Activated T-helper 2 cell treated with anti-CD3 and anti-CD28 coated beads, Interferon-gamma antibody, Interleukin-2, Interleukin-4, amounts not matched to agents 10 μg/mL and 5 μg/mL and 100 μg/mL, durations not matched to agents 14 hours and 24 hours and 36 hours (primary cell): Measurements from ENCODE around the gene VPS26B. TPM values are rescaled to one million over a fixed set of nuclear protein-coding genes. Genes with fewer than 3 reads are reported as not detected.

ENCODE experiments used
- DNase-seq: peaks from one replicate; pipeline ENCODE4 v3.0.0; 2021; ENCODE audit warnings: low spot score
- H3K27ac Mint-ChIP-seq: one replicate; pipeline ENCODE4 v1.8.0; 2021; ENCODE audit warnings: mixed read lengths
- H3K27me3 Mint-ChIP-seq: one replicate; pipeline ENCODE4 v1.8.0; 2021; ENCODE audit warnings: low read depth, mixed read lengths
- H3K36me3 Mint-ChIP-seq: one replicate; pipeline ENCODE4 v1.8.0; 2021; ENCODE audit warnings: low read depth, mixed read lengths
- H3K4me1 Mint-ChIP-seq: one replicate; pipeline ENCODE4 v1.8.0; 2021; ENCODE audit warnings: low read depth, mixed read lengths
- H3K4me3 Mint-ChIP-seq: one replicate; pipeline ENCODE4 v1.8.0; 2021; ENCODE audit warnings: low read depth, mild to moderate bottlenecking, moderate library complexity, mixed read lengths
- H3K9me3 Mint-ChIP-seq: one replicate; pipeline ENCODE4 v1.8.0; 2021; ENCODE audit warnings: mixed read lengths
- intact Hi-C: fragments of 100-400 bp; cut with micrococcal nuclease; formaldehyde crosslinking; loops from one replicate; pipeline ENCODE4 v1.15.1; 2023
- total RNA-seq: library from RNA; stranded (reverse); gene quantifications from 2 replicates; pipeline ENCODE4 v1.2.3, GENCODE V29; 2022

Gene VPS26B
- total RNA-seq, 1 donor from 2014 or later = 41.7 TPM

- Mint-ChIP-seq H3K4me3 (no peak overlapping the region), H3K27ac (peak overlapping the region; percentile 24), H3K9me3 (no peaks in the 10 kb centered on the region), H3K36me3 (peaks cover 35% of the 10 kb centered on the region), H3K27me3 (no peaks in the 10 kb centered on the region), H3K4me1 (peaks cover 18% of the 10 kb centered on the region)
- no peak for DNase-seq
- intact Hi-C loops = no loop called here
These were observed 12.5 kb downstream of the VPS26B start for GRCh38 chr11:134236834-134237556.

GRCh38 chr11:134237557-134237922, 13.1 kb downstream of the VPS26B start:
- no peaks in the 10 kb centered on the region for H3K9me3 Mint-ChIP-seq
- peaks cover 13% of the 10 kb centered on the region for H3K4me1 Mint-ChIP-seq
- no peak for DNase-seq
- no peaks in the 10 kb centered on the region for H3K27me3 Mint-ChIP-seq
- H3K4me3 Mint-ChIP-seq = no peak overlapping the region
- H3K36me3 Mint-ChIP-seq = peaks cover 38% of the 10 kb centered on the region
- intact Hi-C loops = no loop called here
- H3K27ac Mint-ChIP-seq = peak overlapping the region; percentile 24

- no peak for DNase-seq
- no peaks in the 10 kb centered on the region for H3K27me3 Mint-ChIP-seq
- H3K9me3 Mint-ChIP-seq = no peaks in the 10 kb centered on the region
- intact Hi-C loops = no loop called here
- H3K36me3 Mint-ChIP-seq = peaks cover 52% of the 10 kb centered on the region
- H3K4me3 Mint-ChIP-seq = no peak overlapping the region
- no peak overlapping the region for H3K27ac Mint-ChIP-seq
- peaks cover 5% of the 10 kb centered on the region for H3K4me1 Mint-ChIP-seq
These were observed 14.5 kb downstream of the VPS26B start for GRCh38 chr11:134238956-134239355.

- intact Hi-C loops = no loop called here
- Mint-ChIP-seq H3K36me3 (peaks cover 57% of the 10 kb centered on the region), H3K27ac (no peak overlapping the region), H3K4me3 (no peak overlapping the region), H3K27me3 (no peaks in the 10 kb centered on the region), H3K9me3 (no peaks in the 10 kb centered on the region), H3K4me1 (peaks cover 5% of the 10 kb centered on the region)
- DNase-seq = no peak
These were observed 16.1 kb downstream of the VPS26B start for GRCh38 chr11:134240592-134240991.

GRCh38 chr11:134242376-134242775, 17.9 kb downstream of the VPS26B start:
- no peak for DNase-seq
- no peaks in the 10 kb centered on the region for H3K27me3 Mint-ChIP-seq
- no peak overlapping the region for H3K27ac Mint-ChIP-seq
- no peaks in the 10 kb centered on the region for H3K9me3 Mint-ChIP-seq
- H3K4me3 Mint-ChIP-seq = no peak overlapping the region
- H3K4me1 Mint-ChIP-seq = peaks cover under 1% of the 10 kb centered on the region
- H3K36me3 Mint-ChIP-seq = peaks cover 56% of the 10 kb centered on the region
- intact Hi-C loops = no loop called here

- Mint-ChIP-seq H3K4me3 (no peak overlapping the region), H3K36me3 (peaks cover 60% of the 10 kb centered on the region), H3K9me3 (no peaks in the 10 kb centered on the region), H3K4me1 (peaks cover 7% of the 10 kb centered on the region), H3K27me3 (no peaks in the 10 kb centered on the region), H3K27ac (no peak overlapping the region)
- DNase-seq = no peak
- intact Hi-C loops = no loop called here
These were observed 19.4 kb downstream of the VPS26B start for GRCh38 chr11:134243913-134244312.

- Mint-ChIP-seq H3K36me3 (peaks cover 61% of the 10 kb centered on the region), H3K4me1 (peaks cover 12% of the 10 kb centered on the region), H3K27me3 (no peaks in the 10 kb centered on the region), H3K9me3 (no peaks in the 10 kb centered on the region), H3K27ac (no peak overlapping the region), H3K4me3 (no peak overlapping the region)
- DNase-seq = no peak
- intact Hi-C loops = no loop called here
These were observed 20.1 kb downstream of the VPS26B start for GRCh38 chr11:134244593-134244992.

- H3K27ac Mint-ChIP-seq = no peak overlapping the region
These were observed 21.0 kb downstream of the VPS26B start for GRCh38 chr11:134245434-134245833.

GRCh38 chr11:134246100-134246499, 21.6 kb downstream of the VPS26B start:
- Mint-ChIP-seq H3K4me3 (no peak overlapping the region), H3K4me1 (peaks cover 12% of the 10 kb centered on the region), H3K27me3 (no peaks in the 10 kb centered on the region), H3K27ac (no peak overlapping the region), H3K36me3 (peaks cover 60% of the 10 kb centered on the region), H3K9me3 (no peaks in the 10 kb centered on the region)
- intact Hi-C loops = no loop called here
- no peak for DNase-seq

More at GRCh38 chr11:134245434-134245833, 21.0 kb downstream of the VPS26B start:
- H3K4me1 Mint-ChIP-seq = peaks cover 12% of the 10 kb centered on the region
- peaks cover 58% of the 10 kb centered on the region for H3K36me3 Mint-ChIP-seq
- intact Hi-C loops = no loop called here
- H3K4me3 Mint-ChIP-seq = no peak overlapping the region
- H3K9me3 Mint-ChIP-seq = no peaks in the 10 kb centered on the region
- no peaks in the 10 kb centered on the region for H3K27me3 Mint-ChIP-seq
- DNase-seq = no peak

GRCh38 chr11:134246678-134247077, 22.2 kb downstream of the VPS26B start:
- intact Hi-C loops = no loop called here
- Mint-ChIP-seq H3K36me3 (peaks cover 62% of the 10 kb centered on the region), H3K9me3 (no peaks in the 10 kb centered on the region), H3K27ac (no peak overlapping the region), H3K27me3 (no peaks in the 10 kb centered on the region), H3K4me3 (no peak overlapping the region), H3K4me1 (peaks cover 13% of the 10 kb centered on the region)
- no peak for DNase-seq

- Mint-ChIP-seq H3K27ac (peak overlapping the region; percentile 38), H3K27me3 (no peaks in the 10 kb centered on the region), H3K4me3 (no peak overlapping the region), H3K36me3 (peaks cover 45% of the 10 kb centered on the region), H3K9me3 (no peaks in the 10 kb centered on the region), H3K4me1 (peaks cover 23% of the 10 kb centered on the region)
- no peak for DNase-seq
- intact Hi-C loops = no loop called here
These were observed 24.5 kb downstream of the VPS26B start for GRCh38 chr11:134248910-134249480.

- Mint-ChIP-seq H3K4me1 (peaks cover 31% of the 10 kb centered on the region), H3K27ac (no peak overlapping the region), H3K36me3 (peaks cover 36% of the 10 kb centered on the region), H3K27me3 (no peaks in the 10 kb centered on the region), H3K9me3 (no peaks in the 10 kb centered on the region), H3K4me3 (no peak overlapping the region)
- DNase-seq = no peak
- intact Hi-C loops = loop anchor here (10.0 kb wide), 1 partner anchor 45 kb away; no protein-coding TSS in a partner anchor
These were observed 25.8 kb downstream of the VPS26B start for GRCh38 chr11:134250246-134250645.

- H3K4me3 Mint-ChIP-seq = no peak overlapping the region
- H3K9me3 Mint-ChIP-seq = no peaks in the 10 kb centered on the region
- no peak overlapping the region for H3K27ac Mint-ChIP-seq
- intact Hi-C loops = loop anchor here (10.0 kb wide), 1 partner anchor 46 kb away; no protein-coding TSS in a partner anchor
- peaks cover 36% of the 10 kb centered on the region for H3K36me3 Mint-ChIP-seq
- no peak for DNase-seq
- no peaks in the 10 kb centered on the region for H3K27me3 Mint-ChIP-seq
- peaks cover 31% of the 10 kb centered on the region for H3K4me1 Mint-ChIP-seq
These were observed 26.2 kb downstream of the VPS26B start for GRCh38 chr11:134250675-134251074.
